Stimulated activated CD4-positive, alpha-beta T cell treated with anti-CD3 and anti-CD28 coated beads, Interleukin-4, amount 100 ng/mL, for 48 hours (primary cell): ENCODE measurements around the gene OOSP4A.
"Not testable (repeated sequence)": the region's sequence is repeated elsewhere in the genome, so short reads cannot be mapped to it uniquely, and the experiment has no call there.

Experiments used
- DNase-seq, 2 donors: peaks; one replicate each; pipeline ENCODE4 v3.0.0-alpha.2; 2020; ENCODE audit warnings: low read depth in 2 of 2

OOSP4A gene

DNA sequence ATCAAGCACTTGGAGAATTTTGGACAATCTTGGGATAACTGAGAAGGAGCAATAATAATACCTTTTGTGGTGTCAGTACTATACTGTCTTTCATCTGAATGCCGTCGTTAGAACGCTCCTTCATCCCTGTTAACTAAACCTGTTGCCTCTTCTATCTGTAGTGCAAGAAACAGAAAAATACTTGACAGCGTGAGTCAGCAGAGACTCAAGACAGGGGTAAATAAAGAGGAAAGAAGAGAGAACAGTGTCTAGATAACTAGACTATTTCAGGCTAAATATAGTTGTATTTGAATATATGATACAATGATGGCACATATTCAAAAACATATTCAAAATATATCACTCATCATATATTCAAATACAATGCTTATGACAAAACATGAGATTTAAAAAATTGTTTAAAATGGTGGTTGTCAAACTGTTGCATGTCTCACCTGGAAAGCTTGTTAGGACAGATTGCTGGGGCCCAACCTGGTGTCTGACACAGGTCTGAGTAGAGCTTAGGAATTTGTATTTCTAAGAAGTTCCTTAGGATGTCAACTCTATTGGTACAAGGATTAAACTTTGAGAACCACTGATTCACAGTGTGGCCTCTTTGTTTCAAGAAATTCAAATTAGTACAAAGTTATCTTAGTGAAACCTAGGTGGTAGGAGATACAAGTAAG is 17.4 kb downstream of the OOSP4A start:
- DNase-seq = no peak

DNA sequence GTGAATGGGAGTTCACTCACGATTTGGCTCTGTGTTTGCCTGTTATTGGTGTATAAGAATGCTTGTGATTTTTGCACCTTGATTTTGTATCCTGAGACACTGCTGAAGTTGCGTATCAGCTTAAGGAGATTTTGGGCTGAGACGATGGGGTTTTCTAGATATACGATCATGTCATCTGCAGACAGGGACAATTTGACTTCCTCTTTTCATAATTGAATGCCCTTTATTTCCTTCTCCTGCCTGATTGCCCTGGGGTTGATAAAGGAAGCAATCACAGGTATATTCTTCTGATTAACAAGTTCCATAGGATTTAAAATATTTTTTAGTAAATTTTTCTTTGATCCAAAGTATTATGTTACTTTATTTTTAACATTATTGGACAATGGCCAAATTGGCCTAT is 18.2 kb downstream of the OOSP4A start:
- not testable (repeated sequence) for DNase-seq

DNA sequence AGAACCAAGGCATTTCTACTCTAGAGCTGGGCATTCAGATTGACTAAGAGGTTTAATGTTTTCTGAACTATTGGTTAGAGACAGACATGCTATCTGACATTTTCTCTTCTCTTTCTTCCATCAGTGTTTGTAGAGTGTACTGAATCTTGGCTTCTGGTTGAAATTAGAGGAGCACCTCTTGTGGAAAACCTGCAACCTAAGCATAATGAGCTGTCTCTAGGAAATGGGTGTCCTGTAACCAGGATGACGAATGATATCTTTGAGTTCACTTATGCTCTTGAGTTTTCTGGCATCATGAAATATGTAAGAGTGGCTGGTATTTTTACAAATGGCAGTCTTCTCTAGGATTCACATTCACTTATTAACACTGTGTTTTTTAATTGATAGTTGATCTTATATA is 19.4 kb downstream of the OOSP4A start:
- DNase-seq = no peak

DNA sequence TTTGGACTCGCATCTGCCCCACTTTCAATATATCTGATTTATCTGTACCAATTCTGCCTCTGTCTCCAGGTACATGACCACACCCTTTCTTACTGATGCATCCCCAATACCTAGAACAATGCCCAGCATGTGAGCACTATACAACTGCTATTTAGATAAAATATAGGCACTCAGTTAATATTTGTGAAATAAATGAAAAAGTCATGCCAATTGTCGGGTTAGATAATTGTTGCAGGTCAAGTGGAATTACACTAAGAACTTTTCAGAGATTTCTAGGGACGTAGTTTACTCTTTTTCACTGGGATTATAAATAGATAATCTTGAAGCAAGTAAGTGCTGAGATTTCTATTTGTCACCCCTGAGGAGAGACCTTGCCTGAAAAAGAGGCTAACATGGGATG is 20.5 kb downstream of the OOSP4A start:
- no peak for DNase-seq

DNA sequence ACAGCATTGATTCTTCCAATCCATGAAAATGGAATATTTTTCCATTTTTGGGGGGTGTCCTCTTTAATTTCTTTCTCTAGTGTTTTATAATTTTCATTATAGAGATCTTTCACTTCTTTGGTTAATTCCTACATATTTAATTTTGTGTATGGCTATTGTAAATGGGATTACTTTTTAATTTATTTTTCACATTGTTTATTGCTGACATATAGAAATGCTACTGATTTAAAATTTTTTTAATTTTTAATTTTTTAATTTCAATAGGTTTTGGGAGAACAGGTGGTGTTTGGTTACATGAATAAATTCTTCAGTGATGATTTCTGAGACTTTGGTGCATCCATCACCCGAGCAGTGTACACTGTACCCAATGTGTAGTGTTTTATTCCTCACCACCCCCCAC is 26.6 kb downstream of the OOSP4A start:
- DNase-seq = no peak

DNA sequence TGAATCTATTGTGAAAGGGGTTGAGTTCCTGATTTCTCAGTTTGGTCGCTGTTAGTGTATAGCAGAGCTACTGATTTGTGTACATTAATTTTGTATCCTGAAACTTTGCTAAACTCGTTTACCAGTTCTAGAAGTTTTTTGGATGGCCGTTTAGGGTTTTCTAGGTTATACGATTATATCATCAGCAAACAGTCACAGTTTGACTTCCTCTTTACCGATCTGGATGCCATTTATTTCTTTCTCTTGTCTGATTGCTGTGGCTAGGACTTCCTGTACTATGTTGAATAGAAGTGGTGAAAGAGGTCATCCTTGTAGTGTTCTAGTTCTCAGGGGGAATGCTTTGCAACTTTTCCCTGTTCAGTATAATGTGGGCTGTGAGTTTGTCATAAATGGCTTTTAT is 28.6 kb downstream of the OOSP4A start:
- DNase-seq = no peak

DNA sequence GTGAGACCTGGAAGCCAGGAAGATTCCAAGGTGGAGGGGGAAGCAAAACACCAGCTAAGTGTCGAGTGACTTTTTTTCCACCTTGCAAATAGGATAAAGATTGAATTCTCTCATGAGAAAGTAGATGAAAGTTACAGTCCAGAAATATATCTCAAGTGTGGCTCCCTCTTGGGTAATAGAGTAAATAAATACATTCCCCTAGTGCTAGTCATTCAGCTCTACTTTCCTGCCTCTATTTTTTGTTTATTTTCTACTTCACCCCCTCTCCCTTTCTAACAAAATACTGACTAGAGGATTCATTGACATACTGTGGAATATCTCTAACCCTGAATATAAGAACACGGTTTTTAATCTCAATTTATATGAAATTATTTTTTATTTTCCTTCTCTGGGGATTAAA is 34.0 kb downstream of the OOSP4A start:
- no peak for DNase-seq

DNA sequence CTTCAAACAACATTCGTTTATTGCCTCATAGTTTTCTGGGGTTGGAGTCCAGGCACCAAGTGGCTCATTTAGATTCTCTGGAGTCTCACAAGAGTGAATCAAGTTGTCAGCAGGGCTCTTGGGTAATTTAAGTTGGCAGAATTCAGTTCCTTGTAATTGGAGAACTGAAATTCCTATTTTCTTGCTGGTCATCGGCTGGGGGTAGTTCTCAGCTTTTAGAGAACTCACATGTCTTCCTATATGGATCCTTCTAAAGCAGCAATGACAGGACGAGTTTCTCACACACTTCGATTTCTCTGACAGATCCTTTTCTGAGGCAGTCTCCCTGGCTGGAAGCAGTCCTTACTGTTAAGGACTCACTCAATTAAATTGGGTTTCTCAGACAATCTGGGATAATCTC is 35.9 kb downstream of the OOSP4A start:
- DNase-seq = no peak

DNA sequence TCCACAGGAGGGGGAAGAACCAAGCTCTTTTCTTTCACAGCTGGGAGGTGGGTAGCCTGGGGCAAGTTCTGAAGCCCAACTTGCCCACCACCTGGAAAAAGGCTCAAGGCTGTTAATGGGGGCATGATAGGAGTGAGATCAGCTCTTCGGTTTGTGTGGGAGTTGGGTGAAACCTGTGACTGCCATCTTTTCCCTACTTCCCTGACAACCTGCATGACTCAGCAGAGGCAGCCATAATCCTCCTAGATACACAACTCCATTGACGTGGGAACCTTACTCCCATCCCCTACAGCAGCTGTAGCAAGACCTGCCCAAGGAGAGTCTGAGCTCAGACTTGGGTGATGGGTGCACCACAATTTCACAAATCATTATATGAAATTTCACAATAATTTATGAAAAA is 39.9 kb downstream of the OOSP4A start:
- DNase-seq = no peak

DNA sequence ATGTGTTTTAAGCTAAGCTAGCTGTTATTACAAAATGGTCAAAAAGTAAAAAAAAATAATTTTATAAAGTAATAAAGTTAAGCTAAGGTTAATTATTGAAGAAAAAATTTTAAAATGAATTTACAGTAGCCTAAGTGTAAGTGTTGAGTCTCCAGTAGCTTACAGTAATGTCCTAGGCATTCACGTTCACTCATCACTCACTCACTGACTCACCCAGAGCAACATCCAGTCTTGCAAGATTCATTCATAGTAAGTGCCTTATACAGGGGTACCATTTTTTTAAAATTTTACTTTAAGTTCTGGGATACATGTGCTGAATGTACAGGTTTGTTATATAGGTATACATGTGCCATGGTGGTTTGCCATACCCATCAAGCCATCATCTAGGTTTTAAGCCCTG is 41.5 kb downstream of the OOSP4A start:
- DNase-seq = no peak

DNA sequence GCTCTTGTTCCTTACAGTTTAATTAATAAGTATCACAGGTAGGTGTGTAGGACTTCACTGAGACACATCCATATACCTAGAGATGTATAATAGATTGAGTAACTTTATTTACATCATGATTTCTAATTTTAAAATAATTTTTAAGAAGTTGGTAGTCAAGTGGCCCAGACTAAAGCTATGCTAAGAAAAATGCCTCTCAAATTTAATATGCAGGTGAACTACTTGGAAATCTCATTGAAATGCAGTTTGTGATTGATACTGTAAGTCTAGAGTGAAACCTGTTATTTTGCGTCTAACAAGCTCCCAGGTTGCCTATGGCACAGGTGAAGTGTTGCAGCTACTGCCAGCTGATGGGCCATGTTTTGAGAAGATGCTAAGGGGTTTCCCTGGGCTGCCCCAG is 53.0 kb downstream of the OOSP4A start, which contains the start of gene OOSP4B:
TSS of gene OOSP4B (plus strand) at position 301 of the 400 bp plus-strand sequence.
- DNase-seq = no peak

DNA sequence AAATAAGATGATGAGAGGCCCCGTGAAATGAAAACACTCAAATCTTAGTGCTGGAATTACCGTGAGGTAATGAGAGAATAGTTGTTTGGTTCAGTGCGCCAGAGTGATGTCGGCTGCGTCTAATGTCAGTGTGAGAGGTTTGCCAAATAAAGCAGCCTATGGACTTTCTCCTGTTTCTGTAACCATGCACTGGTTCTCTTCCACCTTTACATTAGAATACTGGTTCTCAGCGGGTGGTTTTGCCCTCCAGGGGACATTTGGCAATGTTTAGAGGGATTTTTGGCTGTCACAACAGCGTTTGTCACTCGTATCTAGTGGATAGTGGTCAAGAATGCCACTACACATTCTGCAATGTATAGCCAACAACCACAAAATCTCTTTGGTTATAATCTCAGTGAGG is 54.2 kb downstream of the OOSP4A start:
- DNase-seq = no peak
